Esophagus muscularis mucosa (tissue), 4 donors: ENCODE data around the gene CDC20. TPM values are rescaled to one million over a fixed set of nuclear protein-coding genes. Genes with fewer than 3 reads are reported as not detected.

Experiments used
- DNase-seq: peaks from one replicate; pipeline ENCODE4 v3.0.0-alpha.2; 2017; ENCODE audit errors: extremely low spot score
- H3K27ac ChIP-seq, 4 donors: fragments of 200-600 bp; sonication (generic); replicated peaks in 1 of 4; 1 replicate in 3 of 4; 2 replicates in 1 of 4; pipeline ENCODE4 v1.5.1; 2016 to 2019; ENCODE audit warnings: mild to moderate bottlenecking in 1 of 4
- H3K27me3 ChIP-seq, 4 donors: fragments of 200-600 bp; sonication (generic); one replicate each; pipeline versions ENCODE4 v1.5.1 to v1.6.0; 2016 to 2019
- H3K36me3 ChIP-seq, 4 donors: fragments of 200-600 bp; sonication (generic); one replicate each; pipeline ENCODE4 v1.5.1; 2016 to 2019
- H3K4me1 ChIP-seq, 4 donors: fragments of 200-600 bp; sonication (generic); one replicate each; pipeline ENCODE4 v1.5.1; 2016 to 2019
- H3K4me3 ChIP-seq, 4 donors: fragments of 200-600 bp; sonication (generic); 1 replicate in 2 of 4; 2 replicates in 2 of 4; pipeline ENCODE4 v1.5.1; 2016 to 2019; ENCODE audit warnings: mild to moderate bottlenecking in 4 of 4, moderate library complexity in 1 of 4
- H3K9me3 ChIP-seq, 4 donors: fragments of 200-600 bp; sonication (generic); 1 replicate in 3 of 4; 2 replicates in 1 of 4; pipeline ENCODE4 v1.5.1; 2016 to 2019
- CTCF ChIP-seq, 3 experiments: fragments of 200-600 bp in 2 of 3; fragments of 450-650 bp in 1 of 3; sonication (generic) in 2 of 3; IDR thresholded peaks; one replicate each; pipeline ENCODE4 v1.5.1; 2017 to 2019; ENCODE audit warnings: antibody characterized with exemption in 3 of 3, mild to moderate bottlenecking in 2 of 3, moderate library complexity in 1 of 3
- EP300 ChIP-seq: sonication (generic); formaldehyde crosslinking; IDR thresholded peaks from one replicate; pipeline ENCODE4 v1.6.1; 2017; ENCODE audit warnings: antibody characterized with exemption
- POLR2A ChIP-seq: fragments of 450-650 bp; IDR thresholded peaks from one replicate; pipeline ENCODE4 v1.6.1; 2017; ENCODE audit warnings: antibody characterized with exemption, moderate library complexity, mild to moderate bottlenecking, low read depth
- POLR2AphosphoS5 ChIP-seq, 2 donors: sonication (generic); formaldehyde crosslinking; IDR thresholded peaks; one replicate each; pipeline ENCODE4 v1.6.1; 2017; ENCODE audit warnings: antibody characterized with exemption in 2 of 2
- WGBS: methylation state at CpG from one replicate; pipeline ENCODE4 v1.1.5; 2018; 5-methylcytosine and 5-hydroxymethylcytosine counted together
- intact Hi-C: fragments of 100-400 bp; cut with DNase I; formaldehyde crosslinking; loops from one replicate; pipeline ENCODE4 v1.15.1; 2023
- total RNA-seq, 4 donors: library from RNA; depleted of rRNA; stranded (reverse); fragments of >200 nt; gene quantifications; one replicate each; pipeline versions ENCODE4 v1.1.0 to v1.2.1, GENCODE V29; 2016

Gene CDC20
- 1 to 10 TPM in 1 of 4 donors, under 1 TPM in 1, not detected in 2; 0.42 to 1.7 TPM for total RNA-seq

DNA sequence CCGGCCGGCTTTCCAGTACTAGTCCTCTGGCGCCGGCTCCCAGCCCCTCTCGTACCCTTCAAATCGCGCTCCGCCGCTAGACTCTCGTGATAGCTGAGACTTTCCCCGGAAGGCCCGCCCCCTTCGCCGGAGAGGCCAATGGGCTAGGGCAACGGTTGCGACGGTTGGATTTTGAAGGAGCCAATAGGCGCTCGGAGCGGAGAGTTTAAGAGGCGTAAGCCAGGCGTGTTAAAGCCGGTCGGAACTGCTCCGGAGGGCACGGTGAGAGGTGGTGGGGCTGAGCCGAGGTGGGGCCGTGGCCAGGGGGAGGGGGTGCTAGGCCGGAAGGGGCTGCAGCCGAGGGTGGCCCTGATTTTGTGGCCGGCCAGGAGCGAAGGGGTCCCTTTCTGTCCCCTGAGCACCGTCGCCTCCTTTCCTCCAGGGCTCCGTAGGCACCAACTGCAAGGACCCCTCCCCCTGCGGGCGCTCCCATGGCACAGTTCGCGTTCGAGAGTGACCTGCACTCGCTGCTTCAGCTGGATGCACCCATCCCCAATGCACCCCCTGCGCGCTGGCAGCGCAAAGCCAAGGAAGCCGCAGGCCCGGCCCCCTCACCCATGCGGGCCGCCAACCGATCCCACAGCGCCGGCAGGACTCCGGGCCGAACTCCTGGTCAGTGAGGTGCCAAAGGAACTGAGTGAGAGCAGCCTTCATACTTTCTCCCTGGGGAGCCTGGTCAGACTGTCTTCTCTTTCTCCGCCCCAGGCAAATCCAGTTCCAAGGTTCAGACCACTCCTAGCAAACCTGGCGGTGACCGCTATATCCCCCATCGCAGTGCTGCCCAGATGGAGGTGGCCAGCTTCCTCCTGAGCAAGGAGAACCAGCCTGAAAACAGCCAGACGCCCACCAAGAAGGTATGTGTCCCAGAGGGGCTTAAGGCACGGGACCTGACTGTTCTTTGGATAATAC lies at the start of gene CDC20:
Gene CDC20 (plus strand): TSS at position 236 of the 948 bp plus-strand sequence. CDS start 235 bp downstream, at position 471.
- H3K4me3 ChIP-seq = peak within 1 kb of the TSS; percentile 61 to 78 (median 72)
- H3K27me3 ChIP-seq = no peaks in the 10 kb centered on the region
- H3K27ac ChIP-seq = peak within 1 kb of the TSS; percentile 89 to 94 (median 90)
- peaks cover 16 to 42% (median 34%) of the 10 kb centered on the region in 4 donors for H3K36me3 ChIP-seq
- 3% methylated on average over 35 of the region's 59 CpGs for WGBS
- peak; percentile 99 for DNase-seq
- intact Hi-C loops = no loop called here
- TF ChIP-seq POLR2AphosphoS5 (IDR thresholded peaks at IDR 0.05) (peak in 1 of 2 donors; percentile 81), POLR2A (no peak), EP300 (no peak)
- H3K4me1 ChIP-seq = peaks cover 13 to 20% (median 18%) of the 10 kb centered on the region in 4 donors
- H3K9me3 ChIP-seq = no peaks in the 10 kb centered on the region

DNA sequence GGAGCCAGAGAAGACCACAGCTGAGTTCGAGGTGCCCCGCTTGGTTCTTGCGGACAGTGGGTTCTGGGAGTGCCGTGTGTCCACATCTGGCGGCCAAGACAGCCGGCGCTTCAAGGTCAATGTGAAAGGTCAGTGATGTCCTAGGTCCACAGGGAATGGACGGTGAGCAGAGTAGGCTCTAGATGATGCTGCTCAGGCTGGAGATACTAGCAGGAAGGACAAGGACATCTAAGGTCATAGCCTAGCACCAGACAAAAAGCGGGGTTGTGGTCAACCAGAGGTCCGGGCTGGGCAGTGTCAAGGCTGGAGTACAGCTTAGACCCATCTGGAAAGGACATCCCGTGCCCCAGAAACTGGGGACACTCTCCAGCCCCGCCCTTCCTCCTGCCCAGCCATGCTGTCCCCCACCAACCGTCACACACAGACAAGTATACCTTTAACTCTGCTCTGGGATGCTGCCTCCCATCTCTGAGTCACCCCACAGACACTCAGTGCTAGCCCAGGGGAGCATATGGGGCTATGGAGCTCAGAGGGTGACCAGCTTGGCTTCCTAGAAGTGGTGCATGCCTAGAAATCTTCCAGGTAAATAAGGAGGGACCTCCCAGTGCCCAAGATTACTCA lies 49.3 kb upstream of the CDC20 start:
- no peaks in the 10 kb centered on the region for H3K9me3 ChIP-seq
- TF ChIP-seq EP300 (no peak), POLR2A (no peak), POLR2AphosphoS5 (IDR thresholded peaks at IDR 0.05) (no peak), CTCF (IDR thresholded peaks at IDR 0.05) (no peak)
- no peak for DNase-seq
- H3K27me3 ChIP-seq = no peaks in the 10 kb centered on the region
- H3K36me3 ChIP-seq = peaks cover 0 to 84% (median 12%) of the 10 kb centered on the region in 4 donors
- no peak overlapping the region for H3K27ac ChIP-seq
- WGBS = 90% methylated on average over 13 of the region's 13 CpGs
- H3K4me1 ChIP-seq = peaks cover 5 to 7% (median 5%) of the 10 kb centered on the region in 4 donors
- H3K4me3 ChIP-seq = no peak overlapping the region
- intact Hi-C loops = no loop called here

GRCh38 chr1:43311521-43311920 lies 47.3 kb upstream of the CDC20 start:
- Histone ChIP-seq H3K27ac (no peak overlapping the region), H3K4me1 (no peaks in the 10 kb centered on the region), H3K36me3 (peaks cover 0 to 71% (median 12%) of the 10 kb centered on the region in 4 donors), H3K27me3 (no peaks in the 10 kb centered on the region), H3K4me3 (no peak overlapping the region), H3K9me3 (no peaks in the 10 kb centered on the region)
- TF ChIP-seq POLR2A (no peak), POLR2AphosphoS5 (IDR thresholded peaks at IDR 0.05) (no peak), CTCF (IDR thresholded peaks at IDR 0.05) (no peak)
- intact Hi-C loops = no loop called here
- no peak for DNase-seq
- WGBS = 90% methylated on average over 7 of the region's 9 CpGs

DNA sequence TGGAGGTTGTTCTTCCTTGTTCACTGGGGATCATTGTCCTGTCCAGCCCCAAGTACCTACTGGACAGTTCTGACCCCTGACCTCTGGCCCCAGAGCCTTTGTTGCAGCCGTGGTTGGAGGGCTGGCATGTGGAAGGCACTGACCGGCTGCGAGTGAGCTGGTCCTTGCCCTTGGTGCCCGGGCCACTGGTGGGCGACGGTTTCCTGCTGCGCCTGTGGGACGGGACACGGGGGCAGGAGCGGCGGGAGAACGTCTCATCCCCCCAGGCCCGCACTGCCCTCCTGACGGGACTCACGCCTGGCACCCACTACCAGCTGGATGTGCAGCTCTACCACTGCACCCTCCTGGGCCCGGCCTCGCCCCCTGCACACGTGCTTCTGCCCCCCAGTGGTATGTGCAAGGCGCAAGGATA lies 46.6 kb upstream of the CDC20 start:
- TF ChIP-seq POLR2A = no peak
- no peak for TF ChIP-seq CTCF (IDR thresholded peaks at IDR 0.05)
- no peak for TF ChIP-seq POLR2AphosphoS5 (IDR thresholded peaks at IDR 0.05)
- no peak for TF ChIP-seq EP300
- WGBS = 84% methylated on average over 17 of the region's 19 CpGs
- no peaks in the 10 kb centered on the region for H3K27me3 ChIP-seq
- H3K36me3 ChIP-seq = peaks cover 0 to 67% (median 8%) of the 10 kb centered on the region in 4 donors
- intact Hi-C loops = no loop called here
- H3K4me1 ChIP-seq = no peaks in the 10 kb centered on the region
- DNase-seq = no peak
- no peaks in the 10 kb centered on the region for H3K9me3 ChIP-seq
- no peak overlapping the region for H3K27ac ChIP-seq
- H3K4me3 ChIP-seq = no peak overlapping the region
